Measurements from ENCODE around the gene FAM117B. TPM values are rescaled to one million over a fixed set of nuclear protein-coding genes. Genes with fewer than 3 reads are reported as not detected.

Gene FAM117B
- total RNA-seq, 3 donors from 2014 or later: 9.2 to 12.0 (median 10.8) TPM

GRCh38 chr2:202808754-202809153 is 174.0 kb downstream of the FAM117B start:
- no peaks in the 10 kb centered on the region for H3K27me3 Mint-ChIP-seq (ENCODE audit: low read depth)
- H3K36me3 Mint-ChIP-seq (ENCODE audit: insufficient read depth): peaks cover 21% of the 10 kb centered on the region
- H3K9me3 Mint-ChIP-seq: peaks cover 4% of the 10 kb centered on the region
- H3K4me1 Mint-ChIP-seq (ENCODE audit: low read depth): no peaks in the 10 kb centered on the region
- H3K4me3 Mint-ChIP-seq: no peak overlapping the region
- ATAC-seq: no peak
- no peak for DNase-seq

GRCh38 chr2:202813387-202813786 is 178.6 kb downstream of the FAM117B start:
- Mint-ChIP-seq H3K4me3 (no peak overlapping the region), H3K36me3 (ENCODE audit: insufficient read depth) (peaks cover 17% of the 10 kb centered on the region), H3K27me3 (ENCODE audit: low read depth) (no peaks in the 10 kb centered on the region), H3K4me1 (ENCODE audit: low read depth) (no peaks in the 10 kb centered on the region), H3K9me3 (peaks cover 11% of the 10 kb centered on the region)
- ATAC-seq (no peak), DNase-seq (no peak)

- ATAC-seq: no peak
- peaks cover 17% of the 10 kb centered on the region for H3K36me3 Mint-ChIP-seq (ENCODE audit: insufficient read depth)
- no peaks in the 10 kb centered on the region for H3K27me3 Mint-ChIP-seq (ENCODE audit: low read depth)
- no peak overlapping the region for H3K4me3 Mint-ChIP-seq
- H3K4me1 Mint-ChIP-seq (ENCODE audit: low read depth): no peaks in the 10 kb centered on the region
- H3K9me3 Mint-ChIP-seq: peaks cover 11% of the 10 kb centered on the region
- no peak for DNase-seq
These were observed 179.5 kb downstream of the FAM117B start for GRCh38 chr2:202814226-202814625.

GRCh38 chr2:202815548-202816360 is 181.0 kb downstream of the FAM117B start:
- peaks cover 11% of the 10 kb centered on the region for H3K9me3 Mint-ChIP-seq
- H3K4me3 Mint-ChIP-seq: no peak overlapping the region
- H3K36me3 Mint-ChIP-seq (ENCODE audit: insufficient read depth): peaks cover 12% of the 10 kb centered on the region
- ATAC-seq: no peak
- H3K27me3 Mint-ChIP-seq (ENCODE audit: low read depth): no peaks in the 10 kb centered on the region
- no peaks in the 10 kb centered on the region for H3K4me1 Mint-ChIP-seq (ENCODE audit: low read depth)
- no peak for DNase-seq

- H3K4me1 Mint-ChIP-seq (ENCODE audit: low read depth): no peaks in the 10 kb centered on the region
- no peak for DNase-seq
- ATAC-seq: no peak
- H3K4me3 Mint-ChIP-seq: no peak overlapping the region
- peaks cover 5% of the 10 kb centered on the region for H3K36me3 Mint-ChIP-seq (ENCODE audit: insufficient read depth)
- H3K27me3 Mint-ChIP-seq (ENCODE audit: low read depth): no peaks in the 10 kb centered on the region
- H3K9me3 Mint-ChIP-seq: peaks cover 8% of the 10 kb centered on the region
These were observed 183.0 kb downstream of the FAM117B start for GRCh38 chr2:202817771-202818170.

GRCh38 chr2:202818321-202818720 is 183.6 kb downstream of the FAM117B start:
- Mint-ChIP-seq H3K4me1 (ENCODE audit: low read depth) (no peaks in the 10 kb centered on the region), H3K27me3 (ENCODE audit: low read depth) (no peaks in the 10 kb centered on the region), H3K9me3 (peaks cover 8% of the 10 kb centered on the region), H3K4me3 (no peak overlapping the region), H3K36me3 (ENCODE audit: insufficient read depth) (peaks cover 5% of the 10 kb centered on the region)
- ATAC-seq: no peak
- DNase-seq: no peak

Other genes starting within 250 kb of the FAM117B start
- 1 to 10 TPM; 3.3 to 4.7 (median 4.0) TPM for gene ICA1L, start 236.8 kb downstream of the FAM117B start, total RNA-seq

Data from activated T-cell treated with anti-CD3 and anti-CD28 coated beads, Interleukin-2, amount 50 U/mL, for 4 hours (primary cell).